Motor neuron (in vitro differentiated cells): ENCODE measurements around the gene AKR7A3. TPM values are rescaled to one million over a fixed set of nuclear protein-coding genes. Genes with fewer than 3 reads are reported as not detected.
A peak's percentile ranks its signal among the peaks of the same experiment; 100 is the strongest.

ENCODE experiments used
- ATAC-seq, 8 experiments: fragments of 200-7000 bp; cut with Tn5 transposase; replicated peaks in 6 of 8; 2 replicates each; pipeline ENCODE4 v1.8.0; 2021; ENCODE audit warnings: mild to moderate bottlenecking in 8 of 8, moderate library complexity in 8 of 8
- H3K27ac ChIP-seq, 2 donors: fragments of 250-450 bp; sonication (Bioruptor Pico); 2 replicates each; pipeline ENCODE4 v1.9.0; 2021; ENCODE audit warnings: antibody characterized with exemption in 2 of 2, mild to moderate bottlenecking in 2 of 2, moderate library complexity in 1 of 2
- H3K4me1 ChIP-seq, 2 donors: fragments of 250-450 bp; sonication (Bioruptor Pico); replicated peaks in 1 of 2; 2 replicates each; pipeline ENCODE4 v1.6.1; 2021; ENCODE audit warnings: antibody characterized with exemption in 2 of 2, mild to moderate bottlenecking in 2 of 2, moderate library complexity in 1 of 2
- H3K4me3 ChIP-seq, 5 donors: fragments of 250-450 bp; sonication (Bioruptor Pico); 2 replicates each; pipeline ENCODE4 v1.9.0; 2021; ENCODE audit warnings: antibody characterized with exemption in 5 of 5, mild to moderate bottlenecking in 5 of 5, moderate library complexity in 4 of 5
- WGBS, 10 experiments: fragments of 450-650 bp; shearing (Covaris generic); methylation state at CpG; one replicate each; pipeline ENCODE4 v1.0.0; 2022; 5-methylcytosine and 5-hydroxymethylcytosine counted together
- in situ Hi-C, 9 experiments: fragments of 400-800 bp; cut with MboI; loops; one replicate each; pipeline ENCODE4 v1.15.0; 2021; ENCODE audit warnings: low sequenced_read_pairs in 9 of 9, low pct_unique_long_range_greater_than_20kb in 2 of 9; ENCODE audit not compliant: unreplicated experiment in 9 of 9
- total RNA-seq, 8 experiments: library from RNA; unstranded; fragments of 300-600 nt; gene quantifications; 2 replicates each; pipeline versions ENCODE4 v1.2.3 to v1.2.4, GENCODE V29; 2022

AKR7A3 gene
- total RNA-seq, 8 experiments from 2014 or later, result 0.43 to 1.2 (median 0.84) TPM

GRCh38 chr1:19255288-19255687 is 33.3 kb downstream of the AKR7A3 start:
- Histone ChIP-seq H3K4me3 (no peak overlapping the region), H3K4me1 (peaks cover 14% of the 10 kb centered on the region in 2 donors), H3K27ac (no peak overlapping the region)
- in situ Hi-C loops, result loop anchor here in 1 of 9 experiments (10.0 kb wide), 1 partner anchor 50 kb away; no protein-coding TSS in a partner anchor
- whole genome bisulfite sequencing, 10 experiments, result 80 to 100% (median 90%) methylated on average over 2 to 3 of the region's 4 CpGs; no CpG with 5 or more reads in 5 of the 10 experiments
- no peak for ATAC-seq

GRCh38 chr1:19254416-19254815 is 34.2 kb downstream of the AKR7A3 start:
- Histone ChIP-seq H3K27ac (no peak overlapping the region), H3K4me3 (no peak overlapping the region), H3K4me1 (peaks cover 16% of the 10 kb centered on the region in 2 donors)
- ATAC-seq, result no peak
- in situ Hi-C loops, result loop anchor here in 1 of 9 experiments (10.0 kb wide), 1 partner anchor 50 kb away; no protein-coding TSS in a partner anchor

- peaks cover 16% of the 10 kb centered on the region in 2 donors for H3K4me1 ChIP-seq
- peak within 1 kb of the TSS; percentile 99 to 100 for H3K27ac ChIP-seq
- peak; percentile 87 to 96 (median 94) for ATAC-seq
- peak within 1 kb of the TSS; percentile 55 to 96 (median 74) for H3K4me3 ChIP-seq
- in situ Hi-C loops, result loop anchor here in 1 of 9 experiments (10.0 kb wide), 1 partner anchor 53 kb away; no protein-coding TSS in a partner anchor
- 0 to 1% (median 1%) methylated on average over 1 to 32 of the region's 81 CpGs; no CpG with 5 or more reads in 4 of the 10 experiments for WGBS, 10 experiments
Measured at GRCh38 chr1:19251305-19252196, 37.0 kb downstream of the AKR7A3 start, which contains the start of the genes EMC1 and MRTO4. EMC1 (minus strand) TSS chr1:19251524; CDS start chr1:19251509, 15 bp downstream. MRTO4 (plus strand) TSS chr1:19251805; CDS start chr1:19251836, 31 bp downstream.

GRCh38 chr1:19250629-19251304 is 37.8 kb downstream of the AKR7A3 start:
- peaks cover 16% of the 10 kb centered on the region in 2 donors for H3K4me1 ChIP-seq
- peak overlapping the region; percentile 55 to 96 (median 74) for H3K4me3 ChIP-seq
- peak in 3 of 8 experiments; percentile 2 to 12 (median 8) for ATAC-seq
- in situ Hi-C loops, result loop anchor here in 1 of 9 experiments (10.0 kb wide), 1 partner anchor 54 kb away; no protein-coding TSS in a partner anchor
- peak overlapping the region; percentile 99 to 100 for H3K27ac ChIP-seq
- WGBS, 10 experiments, result 0 to 83% (median 12%) methylated on average over 1 to 13 of the region's 14 CpGs

- in situ Hi-C loops, result no loop called here
- 12 to 95% (median 84%) methylated on average over 1 to 7 of the region's 7 CpGs; no CpG with 5 or more reads in 3 of the 10 experiments for WGBS, 10 experiments
- Histone ChIP-seq H3K27ac (no peak overlapping the region), H3K4me1 (no peaks in the 10 kb centered on the region), H3K4me3 (no peak overlapping the region)
- peak; percentile 50 to 98 (median 65) for ATAC-seq
Measured at GRCh38 chr1:19240673-19241538, 47.7 kb downstream of the AKR7A3 start.

- in situ Hi-C loops, result no loop called here
- H3K4me1 ChIP-seq, result no peaks in the 10 kb centered on the region
- no peak for ATAC-seq
- H3K4me3 ChIP-seq, result no peak overlapping the region
- H3K27ac ChIP-seq, result no peak overlapping the region
- 40 to 100% (median 93%) methylated on average over 1 to 6 of the region's 7 CpGs; no CpG with 5 or more reads in 3 of the 10 experiments for WGBS, 10 experiments
Measured at GRCh38 chr1:19239876-19240275, 48.7 kb downstream of the AKR7A3 start.

- Histone ChIP-seq H3K4me1 (no peaks in the 10 kb centered on the region), H3K27ac (no peak overlapping the region), H3K4me3 (no peak overlapping the region)
- in situ Hi-C loops, result no loop called here
- 67 to 100% (median 100%) methylated on average over 1 to 3 of the region's 3 CpGs; no CpG with 5 or more reads in 2 of the 10 experiments for WGBS, 10 experiments
- no peak for ATAC-seq
Measured at GRCh38 chr1:19234224-19234623, 54.3 kb downstream of the AKR7A3 start.

Other genes with a start within 250 kb of the AKR7A3 start
- gene UBR4, start 78.5 kb downstream of the AKR7A3 start, total RNA-seq, result 100 to 1,000 TPM in 6 of 8 experiments, 10 to 100 TPM in 2; 67.4 to 206 (median 116) TPM
- gene EMC1, start 37.2 kb downstream of the AKR7A3 start, total RNA-seq, result 10 to 100 TPM; 58.5 to 80.5 (median 68.0) TPM
- 10 to 100 TPM; 32.1 to 67.3 (median 35.7) TPM for gene MRTO4, start 37.0 kb downstream of the AKR7A3 start, total RNA-seq
- gene AKR7A2, start 23.4 kb upstream of the AKR7A3 start, total RNA-seq, result 10 to 100 TPM; 47.7 to 68.7 (median 52.3) TPM
- 10 to 100 TPM; 11.2 to 30.1 (median 15.5) TPM for gene SLC66A1, start 23.6 kb upstream of the AKR7A3 start, total RNA-seq
- 100 to 1,000 TPM in 6 of 8 experiments, 10 to 100 TPM in 2; 82.4 to 216 (median 123) TPM for gene CAPZB, start 196.8 kb upstream of the AKR7A3 start, total RNA-seq